Measurements from ENCODE around the gene MAD2L1BP. TPM values are rescaled to one million over a fixed set of nuclear protein-coding genes. Genes with fewer than 3 reads are reported as not detected.

MAD2L1BP gene
- total RNA-seq, 2 experiments from 2014 or later = 37.9 to 41.1 TPM

DNA sequence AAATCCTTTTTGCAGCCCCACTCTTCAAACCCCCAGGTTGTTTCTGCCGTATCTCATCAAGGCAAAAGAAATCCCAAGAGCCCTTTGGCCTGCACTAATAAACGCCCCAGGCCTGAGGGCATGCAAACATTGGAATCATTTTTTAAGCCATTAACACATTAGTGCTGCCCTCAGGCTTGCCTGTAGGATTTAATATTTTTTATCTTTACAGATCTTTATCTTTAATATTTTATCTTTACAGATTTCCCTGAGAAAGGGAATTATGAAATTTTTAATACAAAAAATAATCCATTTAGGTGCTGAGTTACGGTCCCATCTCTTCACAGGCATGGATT is 21.3 kb upstream of the MAD2L1BP start:
- CTCF ChIA-PET = interaction anchor here (1.1 to 1.5 kb wide), 2 partner anchors 9 to 11 kb away, joined by 3 read pairs; no protein-coding TSS in a partner anchor
- H3K27me3 Mint-ChIP-seq = no peaks in the 10 kb centered on the region
- H3K36me3 Mint-ChIP-seq = peaks cover 41% of the 10 kb centered on the region
- no peaks in the 10 kb centered on the region for H3K4me1 Mint-ChIP-seq
- no peaks in the 10 kb centered on the region for H3K9me3 Mint-ChIP-seq (ENCODE audit: low read depth)
- DNase-seq (no peak), ATAC-seq (no peak)
- H3K4me3 Mint-ChIP-seq = no peak overlapping the region
- no peak overlapping the region for H3K27ac Mint-ChIP-seq

DNA sequence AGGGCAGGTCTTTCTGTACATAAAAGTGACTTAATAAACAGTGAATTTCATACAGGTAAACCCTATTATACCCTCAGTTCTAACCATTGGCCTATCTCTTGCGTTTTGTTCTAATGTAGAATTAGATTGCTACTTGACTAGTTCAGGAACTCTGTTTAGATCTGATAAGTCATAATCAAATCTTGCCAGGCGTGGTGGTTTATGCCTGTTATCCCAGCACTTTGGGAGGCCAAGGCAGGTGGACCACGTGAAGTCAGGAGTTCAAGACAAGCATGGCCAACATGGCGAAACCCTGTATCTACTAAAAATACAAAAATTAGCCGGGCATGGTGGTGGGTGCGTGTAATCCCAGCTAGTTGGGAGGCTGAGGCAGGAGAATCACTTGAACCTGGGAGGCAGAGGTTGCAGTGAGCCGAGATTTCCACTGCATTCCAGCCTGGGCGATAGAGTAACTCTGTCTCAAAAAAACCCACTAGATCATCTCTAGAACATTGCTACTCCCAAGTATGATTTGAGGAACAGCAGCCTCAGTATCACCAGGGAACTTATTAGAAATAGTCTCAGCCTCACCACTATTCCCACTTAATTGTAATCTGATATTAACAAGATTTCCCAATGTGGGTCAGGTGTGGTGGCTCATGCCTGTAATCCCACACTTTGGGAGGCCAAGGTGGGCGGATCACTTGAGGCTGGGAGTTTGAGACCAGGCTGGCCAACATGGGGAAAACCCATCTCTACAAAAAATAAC is 18.7 kb upstream of the MAD2L1BP start:
- no peaks in the 10 kb centered on the region for H3K9me3 Mint-ChIP-seq (ENCODE audit: low read depth)
- CTCF ChIA-PET = interaction anchor here (0.8 to 1.3 kb wide), 2 partner anchors 10 to 13 kb away, joined by 3 read pairs; no protein-coding TSS in a partner anchor
- H3K4me3 Mint-ChIP-seq = no peak overlapping the region
- ATAC-seq = no peak
- DNase-seq = no peak
- H3K4me1 Mint-ChIP-seq = no peaks in the 10 kb centered on the region
- H3K27ac Mint-ChIP-seq = no peak overlapping the region
- H3K36me3 Mint-ChIP-seq = peaks cover 41% of the 10 kb centered on the region
- H3K27me3 Mint-ChIP-seq = no peaks in the 10 kb centered on the region

DNA sequence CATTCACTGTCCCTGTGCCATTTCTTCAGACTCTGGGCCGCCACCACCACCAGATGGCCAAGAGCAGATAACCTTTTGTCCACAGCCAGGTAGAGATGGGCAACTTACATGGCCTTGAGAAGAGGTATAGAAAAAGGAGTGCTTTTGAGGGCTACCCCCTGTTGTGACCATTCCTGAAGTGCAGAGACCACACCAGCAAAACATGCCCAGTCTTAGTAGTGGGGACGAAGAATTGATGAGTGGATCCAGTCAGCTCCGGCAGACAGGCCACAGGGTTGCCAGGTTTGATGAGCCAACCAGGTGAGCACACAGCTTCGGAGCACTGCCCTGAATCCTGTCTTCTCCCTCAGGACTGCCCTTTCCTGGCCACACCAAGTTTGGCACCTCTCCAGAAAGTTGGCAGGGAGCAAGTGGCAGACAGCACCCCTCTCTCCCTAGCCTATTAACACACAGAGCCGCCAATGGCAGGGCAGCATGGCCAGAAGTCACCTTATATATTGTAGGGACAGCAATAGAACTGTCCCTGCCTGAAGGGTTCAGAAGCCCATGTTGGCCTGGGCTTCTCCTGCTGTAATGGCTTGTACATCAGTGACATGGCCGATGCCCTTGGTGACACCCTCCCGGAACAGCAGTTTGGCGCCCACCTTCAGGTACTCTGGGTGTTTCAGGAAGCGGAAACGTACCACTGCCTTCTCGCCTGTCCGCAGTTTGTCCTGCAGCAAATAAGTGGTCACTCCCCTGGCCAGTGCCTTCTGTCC is 14.4 kb upstream of the MAD2L1BP start:
- H3K4me1 Mint-ChIP-seq = peaks cover 8% of the 10 kb centered on the region
- ATAC-seq = no peak
- peaks cover 55% of the 10 kb centered on the region for H3K36me3 Mint-ChIP-seq
- no peaks in the 10 kb centered on the region for H3K9me3 Mint-ChIP-seq (ENCODE audit: low read depth)
- no peak for DNase-seq
- H3K27ac Mint-ChIP-seq = no peak overlapping the region
- no peaks in the 10 kb centered on the region for H3K27me3 Mint-ChIP-seq
- H3K4me3 Mint-ChIP-seq = no peak overlapping the region
- CTCF ChIA-PET = interaction anchor here (0.5 to 3.3 kb wide), 3 partner anchors 13 to 46 kb away, joined by 3 to 16 read pairs (median 3); no protein-coding TSS in a partner anchor

GRCh38 chr6:43621836-43622180 is 13.8 kb upstream of the MAD2L1BP start:
- Mint-ChIP-seq H3K4me1 (peaks cover 12% of the 10 kb centered on the region), H3K4me3 (no peak overlapping the region), H3K36me3 (peaks cover 54% of the 10 kb centered on the region)

GRCh38 chr6:43622541-43622940 is 13.1 kb upstream of the MAD2L1BP start:
- Mint-ChIP-seq H3K4me3 (no peak overlapping the region), H3K36me3 (peaks cover 55% of the 10 kb centered on the region), H3K9me3 (ENCODE audit: low read depth) (no peaks in the 10 kb centered on the region), H3K27me3 (no peaks in the 10 kb centered on the region), H3K27ac (no peak overlapping the region), H3K4me1 (peaks cover 19% of the 10 kb centered on the region)
- DNase-seq = no peak
- CTCF ChIA-PET = interaction anchor here (0.8 kb wide), 1 partner anchor 14 kb away, joined by 3 read pairs; no protein-coding TSS in a partner anchor
- no peak for ATAC-seq

More at GRCh38 chr6:43621836-43622180, 13.8 kb upstream of the MAD2L1BP start:
- Mint-ChIP-seq H3K9me3 (ENCODE audit: low read depth) (no peaks in the 10 kb centered on the region), H3K27ac (no peak overlapping the region), H3K27me3 (no peaks in the 10 kb centered on the region)
- CTCF ChIA-PET = interaction anchor here (1.1 to 3.3 kb wide), 2 partner anchors 14 to 45 kb away, joined by 3 to 16 read pairs; no protein-coding TSS in a partner anchor
- ATAC-seq (no peak), DNase-seq (no peak)

GRCh38 chr6:43623880-43624785 is 11.5 kb upstream of the MAD2L1BP start:
- no peaks in the 10 kb centered on the region for H3K9me3 Mint-ChIP-seq (ENCODE audit: low read depth)
- peaks cover 31% of the 10 kb centered on the region for H3K4me1 Mint-ChIP-seq
- H3K27me3 Mint-ChIP-seq = no peaks in the 10 kb centered on the region
- no peak for DNase-seq
- CTCF ChIA-PET = interaction anchor here (1.1 to 1.4 kb wide), 2 partner anchors 10 to 16 kb away, joined by 3 to 5 read pairs; no protein-coding TSS in a partner anchor
- peaks cover 57% of the 10 kb centered on the region for H3K36me3 Mint-ChIP-seq
- H3K27ac Mint-ChIP-seq = peak overlapping the region; percentile 39
- no peak overlapping the region for H3K4me3 Mint-ChIP-seq
- no peak for ATAC-seq

- CTCF ChIA-PET = interaction anchor here (1.4 kb wide), 1 partner anchor 17 kb away, joined by 5 read pairs; no protein-coding TSS in a partner anchor
- H3K36me3 Mint-ChIP-seq = peaks cover 57% of the 10 kb centered on the region
- H3K9me3 Mint-ChIP-seq (ENCODE audit: low read depth) = no peaks in the 10 kb centered on the region
- no peaks in the 10 kb centered on the region for H3K27me3 Mint-ChIP-seq
- DNase-seq (no peak), ATAC-seq (no peak)
- no peak overlapping the region for H3K4me3 Mint-ChIP-seq
- H3K4me1 Mint-ChIP-seq = peaks cover 31% of the 10 kb centered on the region
- no peak overlapping the region for H3K27ac Mint-ChIP-seq
Measured at GRCh38 chr6:43624786-43625288, 10.8 kb upstream of the MAD2L1BP start.

- Mint-ChIP-seq H3K4me1 (peaks cover 37% of the 10 kb centered on the region), H3K4me3 (no peak overlapping the region), H3K9me3 (ENCODE audit: low read depth) (no peaks in the 10 kb centered on the region), H3K36me3 (peaks cover 58% of the 10 kb centered on the region), H3K27ac (no peak overlapping the region), H3K27me3 (no peaks in the 10 kb centered on the region)
- ATAC-seq (no peak), DNase-seq (no peak)
- CTCF ChIA-PET = no interaction called here
Measured at GRCh38 chr6:43625393-43625992, 10.1 kb upstream of the MAD2L1BP start.

DNA sequence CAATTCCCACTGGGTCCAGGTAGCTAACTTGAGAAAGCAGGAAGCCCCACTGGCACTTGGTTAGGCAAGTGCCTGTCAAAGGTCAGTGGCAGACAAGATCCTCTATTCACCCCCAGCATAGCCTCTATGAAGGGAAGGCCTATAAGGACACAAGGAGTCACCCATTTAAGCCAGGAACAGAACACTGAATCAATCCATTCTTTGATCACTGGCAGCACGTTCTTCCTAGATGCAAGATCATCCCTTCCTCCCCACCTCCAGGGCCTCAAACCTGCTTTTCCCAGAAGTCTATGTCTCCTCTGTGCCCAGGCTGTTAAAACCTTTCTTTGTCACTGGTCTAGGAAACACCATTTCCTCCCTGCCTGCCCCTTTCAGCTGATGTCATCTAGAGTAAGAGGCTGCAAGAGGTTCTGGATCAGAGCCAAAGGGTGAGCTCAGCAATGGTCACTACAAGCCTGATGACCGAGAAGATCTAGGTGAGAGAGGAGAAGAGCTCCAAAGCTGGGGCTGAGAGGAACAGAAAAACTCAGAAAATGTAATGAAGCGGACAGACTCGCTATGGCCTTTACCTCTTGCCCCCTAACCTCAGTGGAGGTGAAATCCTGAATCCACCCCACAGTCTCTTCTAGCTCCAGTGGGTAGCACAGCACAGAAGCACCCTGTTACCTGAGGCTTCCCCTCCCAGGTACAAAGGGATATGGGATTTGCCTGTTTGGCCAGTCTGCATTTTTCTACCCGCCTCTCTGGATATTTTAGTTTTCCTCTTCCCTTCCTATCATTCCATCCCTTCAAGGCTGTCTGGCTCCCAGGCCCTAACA is 8.4 kb upstream of the MAD2L1BP start:
- Mint-ChIP-seq H3K9me3 (ENCODE audit: low read depth) (no peaks in the 10 kb centered on the region), H3K36me3 (peaks cover 44% of the 10 kb centered on the region), H3K27ac (peak overlapping the region; percentile 71), H3K4me3 (peak overlapping the region; percentile 100), H3K4me1 (peaks cover 43% of the 10 kb centered on the region), H3K27me3 (no peaks in the 10 kb centered on the region)
- CTCF ChIA-PET = interaction anchor here (1.0 kb wide), 1 partner anchor 52 kb away, joined by 3 read pairs; the partner anchor contains the start of genes POLH and XPO5
- DNase-seq (peak; percentile 61), ATAC-seq (no peak)

- H3K4me3 Mint-ChIP-seq = peak overlapping the region; percentile 100
- CTCF ChIA-PET = interaction anchor here (0.8 to 1.7 kb wide), 5 partner anchors 34 to 623 kb away, joined by 3 to 5 read pairs (median 3); partner anchors contain the start of gene DNPH1
Measured at GRCh38 chr6:43628393-43629103, 7.1 kb upstream of the MAD2L1BP start.

DNA sequence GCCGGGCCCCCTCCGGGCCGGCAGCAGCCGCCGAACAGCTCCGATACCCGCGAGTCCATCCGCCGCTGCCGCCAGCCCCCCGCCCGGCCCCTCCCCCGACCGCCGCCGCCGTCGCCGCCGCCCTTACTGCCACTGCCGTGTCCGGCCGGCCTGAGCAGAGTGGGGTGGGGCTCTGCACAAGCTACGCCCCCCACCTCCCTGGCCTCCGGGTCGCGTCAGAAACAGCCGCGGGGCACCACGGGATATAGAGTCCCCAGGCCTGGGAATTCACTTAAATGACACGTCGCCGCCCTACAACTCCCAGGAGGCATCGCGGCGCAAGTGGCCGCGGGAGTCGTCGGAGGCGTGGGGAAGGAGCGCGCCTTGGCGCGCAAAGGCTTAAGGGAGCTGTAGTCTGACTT is 6.5 kb upstream of the MAD2L1BP start, which contains the start of gene GTPBP2:
Gene GTPBP2 (minus strand): TSS at position 161 of the 401 bp plus-strand sequence. CDS start 102 bp downstream, at position 59.
- Mint-ChIP-seq H3K27me3 (no peaks in the 10 kb centered on the region), H3K4me3 (peak within 1 kb of the TSS; percentile 100), H3K27ac (peak within 1 kb of the TSS; percentile 99), H3K9me3 (ENCODE audit: low read depth) (no peaks in the 10 kb centered on the region), H3K4me1 (peaks cover 46% of the 10 kb centered on the region), H3K36me3 (peaks cover 33% of the 10 kb centered on the region)
- CTCF ChIA-PET = interaction anchor here (0.7 to 1.7 kb wide), 10 partner anchors 9 to 622 kb away, joined by 3 to 8 read pairs (median 3); partner anchors contain the start of genes DNPH1 and VEGFA
- ATAC-seq (peak; percentile 84), DNase-seq (peak; percentile 99)

More at GRCh38 chr6:43628393-43629103, 7.1 kb upstream of the MAD2L1BP start:
- Mint-ChIP-seq H3K27ac (peak overlapping the region; percentile 99), H3K36me3 (peaks cover 35% of the 10 kb centered on the region), H3K4me1 (peaks cover 43% of the 10 kb centered on the region), H3K9me3 (ENCODE audit: low read depth) (no peaks in the 10 kb centered on the region), H3K27me3 (no peaks in the 10 kb centered on the region)
- ATAC-seq (peak; percentile 28), DNase-seq (peak; percentile 81)

All from activated CD8-positive, alpha-beta memory T cell treated with anti-CD3 and anti-CD28 coated beads, Interleukin-2, amount 10 ng/mL, durations not matched to agents 7 days and 5 days (primary cell).